NB4 (cell line): ENCODE results near the gene KIAA0040.

Experiments used
- MYC ChIP-seq: IDR thresholded peaks from 2 replicates; pipeline ENCODE4 v1.6.1; 2011; ENCODE audit warnings: low read depth, low read length
- POLR2A ChIP-seq: IDR thresholded peaks from 2 replicates; pipeline ENCODE4 v1.6.1; 2011; ENCODE audit warnings: mild to moderate bottlenecking; ENCODE audit not compliant: insufficient read length; ENCODE audit errors: extremely low read depth
- TF ChIP-seq, protein P1 (sequence below): IDR thresholded peaks from one replicate; pipeline ENCODE4 v1.5.1; 2012; ENCODE audit warnings: low read depth, low read length
- TF ChIP-seq, protein P2 (sequence below): IDR thresholded peaks from 2 replicates; pipeline ENCODE4 v1.6.1; 2011; ENCODE audit warnings: low read depth, low read length

DNA sequence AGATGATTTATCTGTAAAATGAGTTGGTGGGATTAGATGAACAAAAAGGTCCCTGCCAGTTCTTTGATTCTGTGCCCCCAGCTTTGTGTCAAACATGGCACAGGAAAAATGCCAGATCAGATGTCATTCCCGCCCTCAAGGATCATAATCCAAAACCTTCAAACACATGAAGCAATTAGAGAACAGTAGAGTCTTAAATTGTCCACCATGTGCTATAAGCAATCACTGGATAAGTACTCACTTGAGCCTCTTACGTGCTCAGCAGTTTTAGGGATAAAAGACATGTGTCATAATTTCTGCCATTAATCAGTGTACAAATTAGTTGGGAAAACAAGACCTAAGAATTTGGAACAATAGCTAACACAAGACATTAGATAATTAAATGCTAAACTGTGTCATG, 15.4 kb upstream of the KIAA0040 start:
- no peak for TF ChIP-seq POLR2A
- TF ChIP-seq, protein P1, sequence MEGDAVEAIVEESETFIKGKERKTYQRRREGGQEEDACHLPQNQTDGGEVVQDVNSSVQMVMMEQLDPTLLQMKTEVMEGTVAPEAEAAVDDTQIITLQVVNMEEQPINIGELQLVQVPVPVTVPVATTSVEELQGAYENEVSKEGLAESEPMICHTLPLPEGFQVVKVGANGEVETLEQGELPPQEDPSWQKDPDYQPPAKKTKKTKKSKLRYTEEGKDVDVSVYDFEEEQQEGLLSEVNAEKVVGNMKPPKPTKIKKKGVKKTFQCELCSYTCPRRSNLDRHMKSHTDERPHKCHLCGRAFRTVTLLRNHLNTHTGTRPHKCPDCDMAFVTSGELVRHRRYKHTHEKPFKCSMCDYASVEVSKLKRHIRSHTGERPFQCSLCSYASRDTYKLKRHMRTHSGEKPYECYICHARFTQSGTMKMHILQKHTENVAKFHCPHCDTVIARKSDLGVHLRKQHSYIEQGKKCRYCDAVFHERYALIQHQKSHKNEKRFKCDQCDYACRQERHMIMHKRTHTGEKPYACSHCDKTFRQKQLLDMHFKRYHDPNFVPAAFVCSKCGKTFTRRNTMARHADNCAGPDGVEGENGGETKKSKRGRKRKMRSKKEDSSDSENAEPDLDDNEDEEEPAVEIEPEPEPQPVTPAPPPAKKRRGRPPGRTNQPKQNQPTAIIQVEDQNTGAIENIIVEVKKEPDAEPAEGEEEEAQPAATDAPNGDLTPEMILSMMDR, result no peak
- TF ChIP-seq, protein P2, sequence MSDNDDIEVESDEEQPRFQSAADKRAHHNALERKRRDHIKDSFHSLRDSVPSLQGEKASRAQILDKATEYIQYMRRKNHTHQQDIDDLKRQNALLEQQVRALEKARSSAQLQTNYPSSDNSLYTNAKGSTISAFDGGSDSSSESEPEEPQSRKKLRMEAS, result no peak
- TF ChIP-seq MYC, result no peak
